HG03108 (cell line): Measurements from ENCODE around the gene AATF.

ENCODE experiments used
- ATAC-seq: cut with Tn5 transposase; IDR thresholded peaks from one replicate; pipeline ENCODE4 v1.9.1; 2021; ENCODE audit warnings: moderate library complexity; ENCODE audit not compliant: unreplicated experiment

AATF gene, protein sequence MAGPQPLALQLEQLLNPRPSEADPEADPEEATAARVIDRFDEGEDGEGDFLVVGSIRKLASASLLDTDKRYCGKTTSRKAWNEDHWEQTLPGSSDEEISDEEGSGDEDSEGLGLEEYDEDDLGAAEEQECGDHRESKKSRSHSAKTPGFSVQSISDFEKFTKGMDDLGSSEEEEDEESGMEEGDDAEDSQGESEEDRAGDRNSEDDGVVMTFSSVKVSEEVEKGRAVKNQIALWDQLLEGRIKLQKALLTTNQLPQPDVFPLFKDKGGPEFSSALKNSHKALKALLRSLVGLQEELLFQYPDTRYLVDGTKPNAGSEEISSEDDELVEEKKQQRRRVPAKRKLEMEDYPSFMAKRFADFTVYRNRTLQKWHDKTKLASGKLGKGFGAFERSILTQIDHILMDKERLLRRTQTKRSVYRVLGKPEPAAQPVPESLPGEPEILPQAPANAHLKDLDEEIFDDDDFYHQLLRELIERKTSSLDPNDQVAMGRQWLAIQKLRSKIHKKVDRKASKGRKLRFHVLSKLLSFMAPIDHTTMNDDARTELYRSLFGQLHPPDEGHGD

DNA sequence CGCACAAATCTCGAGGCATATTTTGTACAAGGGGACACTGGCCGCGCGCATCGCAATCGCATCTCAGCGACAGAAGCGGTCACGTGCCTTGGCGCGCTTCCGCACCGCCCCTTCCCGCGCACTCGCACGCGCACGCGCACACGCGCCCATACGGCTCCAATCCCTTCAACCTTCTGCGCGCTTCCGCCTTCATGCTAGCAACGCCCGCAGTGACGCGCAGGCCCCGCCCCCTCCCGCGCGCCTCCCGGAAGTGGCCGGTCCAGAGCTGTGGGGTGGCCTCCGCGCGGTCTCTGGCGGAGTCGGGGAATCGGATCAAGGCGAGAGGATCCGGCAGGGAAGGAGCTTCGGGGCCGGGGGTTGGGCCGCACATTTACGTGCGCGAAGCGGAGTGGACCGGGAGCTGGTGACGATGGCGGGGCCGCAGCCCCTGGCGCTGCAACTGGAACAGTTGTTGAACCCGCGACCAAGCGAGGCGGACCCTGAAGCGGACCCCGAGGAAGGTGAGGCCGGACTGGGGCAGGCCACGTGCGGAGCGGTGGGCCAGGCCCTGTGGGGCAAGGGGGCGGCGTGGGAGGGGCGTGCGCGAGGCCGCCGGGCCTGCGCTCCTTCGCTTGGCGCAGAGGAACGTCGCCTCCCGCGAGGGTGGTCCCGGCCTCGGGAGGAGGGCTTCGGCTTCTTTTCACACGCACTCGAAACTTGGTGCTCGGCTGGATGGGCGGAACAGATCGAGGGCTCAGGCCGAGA lies at the start of gene AATF:
AATF (plus strand) TSS at position 238 of the 744 bp plus-strand sequence; CDS start at position 410, 172 bp downstream.
- ATAC-seq: peak; percentile 87

DNA sequence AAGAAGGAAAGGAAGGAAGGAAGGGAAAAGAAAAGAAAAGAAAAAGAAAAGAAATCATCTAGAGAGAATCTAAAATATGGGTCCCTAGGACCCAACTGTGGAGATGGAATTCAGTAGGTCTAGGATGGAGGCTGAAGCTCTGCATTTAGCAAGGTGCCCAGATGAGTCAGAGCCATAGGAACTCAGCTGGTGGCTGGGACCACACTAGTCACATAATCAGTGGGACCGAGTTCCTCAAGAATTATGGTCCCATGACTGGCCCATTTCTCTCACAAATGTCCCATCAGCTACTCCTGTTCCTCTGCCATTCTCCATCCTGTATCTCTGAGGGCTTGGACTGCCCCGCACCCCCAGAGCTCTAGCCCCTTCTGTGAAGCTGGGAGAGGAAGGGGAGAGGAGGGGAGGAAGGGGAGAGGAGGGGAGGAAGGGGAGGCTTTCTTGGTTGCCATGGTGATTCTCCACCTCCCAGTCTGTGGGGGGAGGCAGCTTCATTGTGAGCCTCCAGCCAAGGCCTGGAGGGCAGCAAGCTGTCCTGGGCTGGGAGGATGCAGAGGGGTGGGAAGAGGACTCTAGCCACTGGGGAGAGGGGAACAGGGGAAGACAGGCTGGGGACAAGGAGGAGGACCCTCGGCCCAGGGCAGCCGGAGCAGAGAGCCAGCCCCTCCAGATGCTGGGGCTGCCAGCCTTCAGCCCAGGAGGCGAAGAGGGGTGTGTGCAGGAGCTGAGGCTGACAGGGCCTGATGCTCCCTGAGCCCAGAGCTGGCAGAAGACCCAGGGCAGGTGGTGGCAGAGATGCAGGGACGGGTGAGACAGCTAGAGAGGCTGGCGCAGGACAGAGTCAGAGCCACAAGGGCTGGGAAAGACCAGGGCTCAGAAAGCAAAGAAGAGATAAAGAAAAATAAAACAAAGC lies 49.2 kb upstream of the AATF start:
- ATAC-seq: no peak

GRCh38 chr17:36900160-36900512 lies 48.6 kb upstream of the AATF start:
- no peak for ATAC-seq

GRCh38 chr17:36901506-36901905 lies 47.2 kb upstream of the AATF start:
- no peak for ATAC-seq

DNA sequence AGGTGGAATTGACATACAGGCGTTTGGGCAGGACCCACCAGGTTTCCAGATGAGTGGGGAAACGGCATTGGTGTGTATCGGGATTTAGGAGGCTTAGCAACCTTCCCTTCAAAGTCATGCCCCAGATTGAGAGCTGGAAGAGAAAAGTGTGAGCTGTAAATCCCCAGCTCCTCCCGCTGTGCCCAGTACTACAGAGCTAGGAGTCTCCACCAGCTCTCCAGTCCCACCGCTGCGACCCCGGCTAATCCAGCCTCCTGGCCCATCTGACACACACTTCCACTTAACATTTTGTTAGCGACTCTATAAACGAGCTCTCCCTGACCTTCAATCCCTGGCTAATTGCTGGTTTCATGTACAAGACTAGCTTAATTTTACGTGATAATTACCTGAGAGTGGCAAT lies 41.3 kb upstream of the AATF start:
- no peak for ATAC-seq

GRCh38 chr17:36910513-36910912 lies 38.2 kb upstream of the AATF start:
- no peak for ATAC-seq

- ATAC-seq: no peak
These were observed 37.8 kb upstream of the AATF start for GRCh38 chr17:36911001-36911400.

- no peak for ATAC-seq
These were observed 35.6 kb upstream of the AATF start for GRCh38 chr17:36913132-36913531.

- ATAC-seq: no peak
These were observed 30.5 kb upstream of the AATF start for GRCh38 chr17:36918211-36918691.

DNA sequence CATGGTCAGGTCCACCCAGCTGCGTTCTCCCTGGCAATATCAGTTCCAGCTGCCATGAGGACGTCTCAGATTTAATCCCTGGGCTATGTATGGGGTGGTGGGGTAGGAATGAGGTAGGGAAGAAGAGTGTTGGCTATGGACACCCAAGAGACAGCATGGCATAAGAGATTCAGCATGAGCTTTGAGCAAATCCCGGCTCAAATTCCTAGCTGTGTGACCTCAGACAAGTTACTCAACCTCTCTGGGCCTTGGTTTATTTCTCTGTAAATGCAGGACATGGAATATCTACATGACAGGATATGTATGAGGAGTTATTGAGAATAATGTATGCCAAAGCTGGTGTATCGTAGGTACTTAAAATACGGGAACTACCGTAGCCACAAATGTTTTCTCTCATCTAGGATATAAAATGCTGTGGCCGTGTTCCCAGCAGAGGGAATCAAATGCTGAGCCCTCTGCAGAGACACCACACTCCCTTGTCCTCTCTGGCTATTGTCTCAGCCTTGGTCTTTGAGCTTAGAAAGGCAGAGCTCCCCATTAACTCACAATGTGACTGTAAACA lies 29.3 kb upstream of the AATF start:
- ATAC-seq: no peak

DNA sequence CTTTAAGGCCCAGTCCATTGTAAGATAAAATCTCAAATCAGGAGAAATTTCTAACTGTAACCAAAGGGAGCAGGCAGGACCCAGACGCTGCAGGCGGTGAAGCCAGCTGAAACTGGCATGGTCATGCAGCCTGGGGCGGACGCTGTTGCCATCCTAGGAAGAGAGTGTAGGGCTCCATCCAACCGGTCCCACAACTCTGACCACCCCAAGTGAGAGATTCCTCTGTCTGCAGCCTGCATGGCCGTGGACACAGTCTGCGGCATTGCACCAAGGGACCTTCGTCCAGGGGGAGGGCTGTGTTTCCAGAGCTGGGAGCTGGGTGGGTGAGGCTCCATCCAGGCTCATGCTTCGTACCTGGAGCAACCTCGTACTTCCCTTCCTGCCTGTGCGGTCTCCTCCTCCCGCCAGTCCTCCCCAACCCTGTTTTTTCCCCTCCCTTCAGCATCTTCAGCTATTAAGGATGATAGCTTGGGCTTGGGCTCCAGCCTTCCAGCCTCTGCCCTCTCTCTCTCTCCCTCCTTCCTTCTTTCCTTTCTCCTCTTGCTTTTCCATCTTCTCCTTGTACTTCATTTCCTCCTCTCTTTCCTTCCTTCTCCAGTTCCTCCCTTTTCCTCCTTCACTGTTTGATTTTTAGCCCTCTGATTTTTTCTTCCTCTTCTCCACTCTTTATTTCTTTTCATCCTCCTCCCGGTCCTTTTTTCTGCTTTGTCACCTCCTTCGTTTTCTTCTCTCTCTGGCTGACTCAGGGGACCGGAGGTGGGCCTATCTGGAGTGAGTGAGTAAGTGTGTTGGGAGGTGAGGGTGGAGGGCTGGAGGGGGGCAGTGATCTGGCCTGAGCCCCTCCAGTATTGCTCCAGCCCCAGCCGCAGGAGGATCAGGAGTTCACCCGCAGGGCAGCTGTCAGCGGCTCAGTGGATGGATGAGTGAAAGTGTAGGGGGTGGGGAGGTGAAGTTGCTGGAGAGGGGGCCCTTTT lies 28.4 kb upstream of the AATF start:
- ATAC-seq: no peak

DNA sequence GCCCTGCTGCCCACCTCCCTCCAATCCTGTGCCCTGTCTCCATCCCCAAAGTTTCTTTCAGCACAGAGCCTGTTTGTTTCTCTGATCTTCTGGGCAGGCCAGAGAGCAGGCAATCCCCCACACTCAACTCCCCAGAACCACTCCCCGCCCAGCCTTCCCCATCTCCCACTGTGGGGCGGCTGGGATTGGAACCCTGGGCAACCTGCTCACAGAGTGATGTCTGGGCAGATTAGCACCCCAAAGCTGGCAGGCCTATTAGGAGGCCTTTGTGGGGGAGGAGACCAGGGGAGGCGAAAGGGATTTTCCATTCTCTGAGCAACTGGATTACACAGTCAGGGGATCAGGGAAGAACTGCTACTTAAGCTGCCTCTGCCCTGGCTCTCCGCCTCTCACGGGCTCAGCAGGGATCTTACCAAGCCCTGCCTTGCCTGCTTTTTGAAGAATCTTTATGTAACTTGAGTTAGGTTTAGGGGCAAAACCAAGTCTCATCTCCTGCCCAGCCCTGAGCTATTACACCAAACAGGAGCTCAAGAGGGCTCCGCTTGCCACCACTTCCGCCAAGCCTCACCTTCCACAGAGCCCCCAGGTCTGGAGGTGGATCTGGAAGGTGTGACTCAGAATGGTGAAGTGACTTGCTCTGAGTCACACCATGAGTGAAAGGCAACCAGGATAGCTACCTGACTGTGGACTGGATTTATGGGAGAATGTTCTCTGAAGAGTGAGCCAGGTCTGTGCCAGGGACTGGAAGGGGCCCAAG lies 27.5 kb upstream of the AATF start:
- ATAC-seq: no peak

DNA sequence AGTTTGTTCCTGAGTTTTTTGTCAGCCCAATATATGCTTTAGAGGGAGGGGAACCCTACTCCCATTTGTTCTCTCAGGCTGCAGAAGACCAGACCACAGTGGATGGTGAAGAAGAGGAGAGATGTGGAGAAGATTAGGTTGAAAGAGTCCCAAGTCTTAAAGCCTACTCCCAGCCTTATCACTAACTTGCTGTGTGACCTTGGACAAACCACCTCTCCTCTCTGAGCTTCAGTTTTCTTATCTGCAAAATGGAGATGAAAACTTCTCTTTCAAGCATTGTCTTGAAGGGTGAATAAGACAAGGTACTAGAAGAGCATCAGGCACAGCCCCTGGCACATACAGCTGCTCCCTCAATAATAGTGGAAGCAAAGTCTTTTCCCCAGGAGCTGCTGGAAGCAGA lies 26.6 kb upstream of the AATF start:
- ATAC-seq: no peak

- no peak for ATAC-seq
These were observed 24.9 kb upstream of the AATF start for GRCh38 chr17:36923814-36924221.

DNA sequence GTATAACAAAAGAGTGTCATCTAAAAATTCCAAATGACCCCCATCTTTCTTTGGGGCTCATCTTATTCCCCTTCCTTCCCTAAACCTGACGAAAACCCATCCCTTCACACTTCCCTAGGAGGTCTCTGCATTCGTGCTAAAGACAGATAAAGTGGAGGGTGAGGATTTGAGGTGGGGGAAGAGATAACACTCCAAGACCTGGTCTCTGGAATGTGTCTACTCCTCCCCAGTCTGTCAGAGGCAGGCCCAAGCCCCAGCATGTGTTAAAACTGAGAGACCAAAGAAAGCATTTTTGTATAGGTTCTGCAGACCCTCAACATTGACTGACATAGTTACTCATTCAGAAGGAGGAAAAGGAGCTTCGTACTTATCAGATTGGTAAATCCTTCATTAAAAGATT lies 22.5 kb upstream of the AATF start:
- no peak for ATAC-seq

DNA sequence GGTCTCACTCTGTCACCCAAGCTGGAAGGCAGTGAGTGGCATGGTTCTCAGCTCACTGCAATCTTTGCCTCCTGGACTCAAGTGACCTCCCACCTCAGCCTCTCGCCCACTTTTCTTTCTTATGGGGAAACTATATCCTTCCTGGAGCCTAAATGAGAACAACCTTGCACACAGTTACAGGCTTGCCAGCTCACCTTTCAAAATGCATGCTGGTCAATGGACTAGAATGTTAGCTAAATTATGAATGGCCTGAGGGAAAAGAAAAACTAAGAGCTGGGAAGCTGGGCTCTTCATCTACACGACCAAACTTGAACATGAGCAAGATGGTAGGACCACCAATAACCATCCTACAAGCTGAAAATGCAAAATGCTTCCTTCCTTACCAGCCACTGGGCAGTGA lies 22.1 kb upstream of the AATF start:
- no peak for ATAC-seq

DNA sequence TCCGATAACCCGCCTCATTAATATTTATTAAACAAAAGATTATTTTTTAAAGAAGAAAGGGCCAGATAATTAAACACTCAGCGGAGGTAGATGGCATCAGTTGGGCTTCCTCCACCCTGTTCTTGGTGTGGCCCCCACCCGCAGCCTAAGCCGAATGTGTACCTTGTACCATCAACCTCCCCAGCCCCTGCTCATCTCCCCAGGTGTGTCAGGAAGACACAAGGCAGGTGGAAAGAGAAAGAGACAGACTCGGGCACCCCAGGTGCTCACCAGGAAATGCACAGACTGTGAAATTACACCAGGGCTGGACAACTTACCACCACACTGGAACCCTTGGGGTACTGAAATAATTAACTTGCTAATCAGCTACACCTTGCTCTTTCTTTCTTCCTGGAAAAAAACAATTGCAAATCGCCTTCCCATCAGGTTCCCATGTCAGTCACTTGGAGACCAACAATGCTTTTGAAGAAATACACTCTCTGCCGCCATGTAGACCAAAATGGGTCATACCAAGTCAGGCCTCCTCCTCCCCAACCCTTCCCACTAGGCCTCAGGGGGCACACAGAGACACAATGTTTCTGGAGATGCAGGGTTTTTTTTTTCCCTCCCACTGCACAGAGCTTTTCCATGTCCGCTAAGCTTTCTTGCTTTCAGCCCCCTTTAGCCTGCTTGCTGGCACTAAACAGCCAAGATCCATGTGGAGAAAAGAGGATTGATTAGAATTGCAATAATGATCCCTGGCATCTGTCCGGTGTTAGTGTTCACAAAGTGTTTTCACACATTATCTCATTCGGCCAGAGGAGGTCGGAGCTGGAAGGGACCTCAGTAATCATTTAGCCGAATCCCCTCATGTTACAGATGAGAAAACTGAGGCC lies 20.0 kb upstream of the AATF start:
- ATAC-seq: no peak
